Type B pancreatic cell (in vitro differentiated cells): ENCODE measurements around the gene DPP6. TPM values are rescaled to one million over a fixed set of nuclear protein-coding genes. Genes with fewer than 3 reads are reported as not detected.

Experiments used
- DNase-seq: peaks from one replicate; pipeline ENCODE4 v3.0.0; 2021; ENCODE audit warnings: mixed read lengths; ENCODE audit not compliant: unreplicated experiment; ENCODE audit errors: extremely low spot score
- H3K27ac Mint-ChIP-seq: 2 replicates; pipeline ENCODE4 v1.8.0; 2021; ENCODE audit warnings: mild to moderate bottlenecking, mixed read lengths
- H3K27me3 Mint-ChIP-seq: 2 replicates; pipeline ENCODE4 v1.8.0; 2021; ENCODE audit warnings: mixed read lengths
- H3K36me3 Mint-ChIP-seq: 2 replicates; pipeline ENCODE4 v1.8.0; 2021; ENCODE audit warnings: mixed read lengths
- H3K4me1 Mint-ChIP-seq: one replicate; pipeline ENCODE4 v1.8.0; 2021; ENCODE audit warnings: mixed read lengths; ENCODE audit not compliant: unreplicated experiment
- H3K4me3 Mint-ChIP-seq: 2 replicates; pipeline ENCODE4 v1.8.0; 2021; ENCODE audit warnings: mild to moderate bottlenecking, mixed read lengths
- H3K9me3 Mint-ChIP-seq: 2 replicates; pipeline ENCODE4 v1.8.0; 2021; ENCODE audit warnings: mixed read lengths
- CTCF ChIP-seq: fragments of 200-600 bp; sonication (generic); conservative IDR thresholded peaks from 2 replicates; pipeline ENCODE4 v1.5.0; 2021; ENCODE audit warnings: antibody characterized with exemption, mild to moderate bottlenecking
- total RNA-seq: library from RNA; stranded (reverse); gene quantifications from 2 replicates; pipeline ENCODE4 v1.2.1, GENCODE V29; 2021; ENCODE audit warnings: low replicate concordance

DPP6 gene
- total RNA-seq, 1 donor from 2014 or later = 4.1 TPM

- H3K36me3 Mint-ChIP-seq = no peaks in the 10 kb centered on the region
- DNase-seq = no peak
Observed at GRCh38 chr7:154287356-154287755, 235.2 kb downstream of the DPP6 start.

GRCh38 chr7:154289119-154289518 lies 236.9 kb downstream of the DPP6 start:
- H3K27ac Mint-ChIP-seq = no peak overlapping the region
- DNase-seq = no peak
- H3K4me3 Mint-ChIP-seq = no peak overlapping the region
- H3K36me3 Mint-ChIP-seq = no peaks in the 10 kb centered on the region
- H3K27me3 Mint-ChIP-seq = peaks cover 5% of the 10 kb centered on the region
- H3K9me3 Mint-ChIP-seq = no peaks in the 10 kb centered on the region
- no peak for TF ChIP-seq CTCF
- no peaks in the 10 kb centered on the region for H3K4me1 Mint-ChIP-seq

More at GRCh38 chr7:154287356-154287755, 235.2 kb downstream of the DPP6 start:
- Mint-ChIP-seq H3K4me3 (no peak overlapping the region), H3K27ac (no peak overlapping the region), H3K27me3 (peaks cover 5% of the 10 kb centered on the region), H3K4me1 (no peaks in the 10 kb centered on the region), H3K9me3 (no peaks in the 10 kb centered on the region)
- TF ChIP-seq CTCF = no peak

- H3K4me1 Mint-ChIP-seq = no peaks in the 10 kb centered on the region
Observed at GRCh38 chr7:154296443-154296842, 244.2 kb downstream of the DPP6 start.

GRCh38 chr7:154299736-154300135 lies 247.5 kb downstream of the DPP6 start:
- Mint-ChIP-seq H3K27me3 (peaks cover 23% of the 10 kb centered on the region), H3K4me1 (no peaks in the 10 kb centered on the region), H3K9me3 (no peaks in the 10 kb centered on the region), H3K27ac (no peak overlapping the region), H3K36me3 (no peaks in the 10 kb centered on the region), H3K4me3 (no peak overlapping the region)
- TF ChIP-seq CTCF = no peak
- no peak for DNase-seq

More at GRCh38 chr7:154296443-154296842, 244.2 kb downstream of the DPP6 start:
- H3K27ac Mint-ChIP-seq = no peak overlapping the region
- H3K4me3 Mint-ChIP-seq = no peak overlapping the region
- no peak for TF ChIP-seq CTCF
- H3K9me3 Mint-ChIP-seq = no peaks in the 10 kb centered on the region
- no peak for DNase-seq
- peaks cover 4% of the 10 kb centered on the region for H3K27me3 Mint-ChIP-seq
- H3K36me3 Mint-ChIP-seq = no peaks in the 10 kb centered on the region

- no peak overlapping the region for H3K27ac Mint-ChIP-seq
- peaks cover 46% of the 10 kb centered on the region for H3K27me3 Mint-ChIP-seq
- H3K4me3 Mint-ChIP-seq = no peak overlapping the region
- H3K4me1 Mint-ChIP-seq = no peaks in the 10 kb centered on the region
- H3K36me3 Mint-ChIP-seq = no peaks in the 10 kb centered on the region
- no peak for TF ChIP-seq CTCF
- no peak for DNase-seq
- no peaks in the 10 kb centered on the region for H3K9me3 Mint-ChIP-seq
Observed at GRCh38 chr7:154302380-154302779, 250.2 kb downstream of the DPP6 start.

- Mint-ChIP-seq H3K4me3 (peak overlapping the region; percentile 64), H3K27ac (no peak overlapping the region), H3K4me1 (no peaks in the 10 kb centered on the region), H3K27me3 (peaks cover 49% of the 10 kb centered on the region), H3K9me3 (no peaks in the 10 kb centered on the region), H3K36me3 (no peaks in the 10 kb centered on the region)
- no peak for TF ChIP-seq CTCF
- no peak for DNase-seq
Observed at GRCh38 chr7:154304231-154304630, 252.0 kb downstream of the DPP6 start.
